Osteoblast (primary cell): ENCODE measurements around the gene GJB2. TPM values are rescaled to one million over a fixed set of nuclear protein-coding genes. Genes with fewer than 3 reads are reported as not detected.

Experiments used
- DNase-seq: peaks from one replicate; pipeline ENCODE4 v3.0.0; 2011; ENCODE audit warnings: low spot score, mixed read lengths; ENCODE audit not compliant: insufficient read length; ENCODE audit errors: missing footprints
- H2AFZ ChIP-seq: 2 replicates; pipeline ENCODE4 v1.6.0; 2011; ENCODE audit warnings: mild to moderate bottlenecking, low read length
- H3K27ac ChIP-seq: 2 replicates; pipeline ENCODE4 v1.5.1; 2011; ENCODE audit warnings: mild to moderate bottlenecking, low read depth, low read length, moderate library complexity
- H3K27me3 ChIP-seq: 2 replicates; pipeline ENCODE4 v1.6.0; 2012; ENCODE audit warnings: mild to moderate bottlenecking, control low read depth, inconsistent platforms, low read length, moderate library complexity; ENCODE audit not compliant: insufficient read depth
- H3K36me3 ChIP-seq: 2 replicates; pipeline ENCODE4 v1.5.1; 2011; ENCODE audit warnings: mild to moderate bottlenecking, low read length, control low read depth, moderate library complexity; ENCODE audit not compliant: insufficient read depth
- H3K4me1 ChIP-seq: 2 replicates; pipeline ENCODE4 v1.5.1; 2011; ENCODE audit warnings: mild to moderate bottlenecking, low read length, control low read depth, moderate library complexity; ENCODE audit not compliant: insufficient read depth
- H3K4me2 ChIP-seq: 2 replicates; pipeline ENCODE4 v1.6.0; 2011; ENCODE audit warnings: mild to moderate bottlenecking, low read length; ENCODE audit not compliant: insufficient read depth
- H3K4me3 ChIP-seq: fragments of 200-600 bp; sonication (generic); 3 replicates; pipeline ENCODE4 v1.5.1; 2012; ENCODE audit warnings: mild to moderate bottlenecking, low read length, inconsistent platforms; ENCODE audit not compliant: insufficient read depth
- H3K79me2 ChIP-seq: 2 replicates; pipeline ENCODE4 v1.6.0; 2012; ENCODE audit warnings: mild to moderate bottlenecking, low read length, control low read depth, inconsistent platforms; ENCODE audit not compliant: insufficient read depth
- H3K9me3 ChIP-seq: 2 replicates; pipeline ENCODE4 v1.5.1; 2011; ENCODE audit warnings: low read depth, low read length, control low read depth
- H4K20me1 ChIP-seq: 2 replicates; pipeline ENCODE4 v1.6.0; 2012; ENCODE audit warnings: mild to moderate bottlenecking, low read length, control low read depth; ENCODE audit not compliant: insufficient read depth
- CTCF ChIP-seq: IDR thresholded peaks from 2 replicates; pipeline ENCODE4 v1.5.1; 2011; ENCODE audit warnings: mild to moderate bottlenecking, low read depth, low read length, moderate library complexity; ENCODE audit errors: extremely low read depth
- total RNA-seq: library from RNA; depleted of rRNA; stranded (reverse); fragments of >200 nt; gene quantifications from 2 replicates; pipeline ENCODE4 v1.2.3, GENCODE V29; 2012

Gene GJB2
- total RNA-seq, 1 donor, result under 0.01 TPM

GRCh38 chr13:20182231-20182846 lies 10.4 kb downstream of the GJB2 start:
- Histone ChIP-seq H3K27ac (no peak overlapping the region), H2AFZ (no peak overlapping the region), H3K4me1 (no peaks in the 10 kb centered on the region), H3K4me3 (no peak overlapping the region), H3K9me3 (no peaks in the 10 kb centered on the region), H3K79me2 (no peaks in the 10 kb centered on the region), H3K36me3 (no peaks in the 10 kb centered on the region), H3K27me3 (peaks cover 59% of the 10 kb centered on the region), H3K4me2 (no peak overlapping the region), H4K20me1 (no peaks in the 10 kb centered on the region)
- peak; percentile 90 for TF ChIP-seq CTCF
- peak; percentile 93 for DNase-seq

GRCh38 chr13:20181188-20181587 lies 11.6 kb downstream of the GJB2 start:
- H3K9me3 ChIP-seq, result no peaks in the 10 kb centered on the region
- no peaks in the 10 kb centered on the region for H3K79me2 ChIP-seq
- H3K4me3 ChIP-seq, result no peak overlapping the region
- DNase-seq, result no peak
- TF ChIP-seq CTCF, result no peak
- no peaks in the 10 kb centered on the region for H4K20me1 ChIP-seq
- peaks cover 71% of the 10 kb centered on the region for H3K27me3 ChIP-seq
- H3K4me2 ChIP-seq, result no peak overlapping the region
- H2AFZ ChIP-seq, result no peak overlapping the region
- no peaks in the 10 kb centered on the region for H3K4me1 ChIP-seq
- no peaks in the 10 kb centered on the region for H3K36me3 ChIP-seq
- H3K27ac ChIP-seq, result no peak overlapping the region

- Histone ChIP-seq H3K27me3 (peaks cover 59% of the 10 kb centered on the region), H3K36me3 (no peaks in the 10 kb centered on the region), H3K4me1 (peaks cover 10% of the 10 kb centered on the region), H3K79me2 (no peaks in the 10 kb centered on the region), H3K4me3 (no peak overlapping the region), H3K27ac (no peak overlapping the region), H2AFZ (no peak overlapping the region), H3K9me3 (no peaks in the 10 kb centered on the region), H4K20me1 (no peaks in the 10 kb centered on the region), H3K4me2 (no peak overlapping the region)
- no peak for TF ChIP-seq CTCF
- DNase-seq, result no peak
Measured at GRCh38 chr13:20178156-20178555, 14.6 kb downstream of the GJB2 start.

GRCh38 chr13:20177049-20177831 lies 15.5 kb downstream of the GJB2 start:
- Histone ChIP-seq H3K36me3 (no peaks in the 10 kb centered on the region), H2AFZ (peak overlapping the region; percentile 13), H3K9me3 (no peaks in the 10 kb centered on the region), H3K79me2 (no peaks in the 10 kb centered on the region), H3K4me3 (peak overlapping the region; percentile 41), H4K20me1 (no peaks in the 10 kb centered on the region), H3K4me1 (peaks cover 10% of the 10 kb centered on the region), H3K27ac (no peak overlapping the region), H3K4me2 (peak overlapping the region; percentile 28), H3K27me3 (peaks cover 57% of the 10 kb centered on the region)
- no peak for DNase-seq
- TF ChIP-seq CTCF, result no peak
